Activated B cell treated with CpG ODN at 0.5 μM for 24 hours (primary cell): ENCODE measurements around the gene B4GALT2. TPM values are rescaled to one million over a fixed set of nuclear protein-coding genes. Genes with fewer than 3 reads are reported as not detected.

Source experiments
- ATAC-seq: fragments of 200-7000 bp; cut with Tn5 transposase; one replicate; pipeline ENCODE4 v1.10.0; 2021; ENCODE audit warnings: low read depth, mild to moderate bottlenecking, moderate library complexity
- CTCF ChIA-PET: fragments of 350-600 bp; sonication (Branson Sonifier 250); formaldehyde crosslinking; loops from one replicate; lab custom pipeline; 2021; ENCODE audit warnings: antibody characterized with exemption; lab: Charles Lee
- POLR2A ChIA-PET: fragments of 350-600 bp; sonication (Branson Sonifier 250); formaldehyde crosslinking; loops from one replicate; lab custom pipeline; 2021; ENCODE audit warnings: antibody characterized with exemption; lab: Charles Lee
- DNase-seq: peaks from one replicate; pipeline ENCODE4 v3.0.0; 2022
- H3K27ac Mint-ChIP-seq: one replicate; pipeline ENCODE4 v1.8.0; 2020; ENCODE audit warnings: mixed read lengths
- H3K27me3 Mint-ChIP-seq: one replicate; pipeline ENCODE4 v1.8.0; 2021; ENCODE audit warnings: mixed read lengths
- H3K36me3 Mint-ChIP-seq: one replicate; pipeline ENCODE4 v1.8.0; 2021; ENCODE audit warnings: low read depth, mixed read lengths
- H3K4me1 Mint-ChIP-seq: one replicate; pipeline ENCODE4 v1.8.0; 2021; ENCODE audit warnings: mixed read lengths
- H3K4me3 Mint-ChIP-seq: one replicate; pipeline ENCODE4 v1.8.0; 2020; ENCODE audit warnings: mild to moderate bottlenecking, mixed read lengths
- H3K9me3 Mint-ChIP-seq: one replicate; pipeline ENCODE4 v1.8.0; 2020; ENCODE audit warnings: mixed read lengths
- intact Hi-C: fragments of 100-400 bp; cut with micrococcal nuclease; formaldehyde crosslinking; loops from one replicate; pipeline ENCODE4 v1.15.1; 2024
- total RNA-seq: library from RNA; stranded (reverse); gene quantifications from 2 replicates; pipeline ENCODE4 v1.2.3, GENCODE V29; 2022
- TF ChIP-seq, protein P1 (sequence below): fragments of 200-600 bp; IDR thresholded peaks from one replicate; pipeline ENCODE4 v1.8.0; 2022; ENCODE audit warnings: antibody characterized with exemption, mild to moderate bottlenecking

Gene B4GALT2
- total RNA-seq, 1 donor from 2014 or later = 8.1 TPM

- Mint-ChIP-seq H3K4me1 (no peaks in the 10 kb centered on the region), H3K36me3 (no peaks in the 10 kb centered on the region), H3K4me3 (no peak overlapping the region), H3K9me3 (no peaks in the 10 kb centered on the region), H3K27me3 (peaks cover 6% of the 10 kb centered on the region), H3K27ac (no peak overlapping the region)
- POLR2A ChIA-PET = no interaction called here
- DNase-seq = no peak
- TF ChIP-seq, protein P1, sequence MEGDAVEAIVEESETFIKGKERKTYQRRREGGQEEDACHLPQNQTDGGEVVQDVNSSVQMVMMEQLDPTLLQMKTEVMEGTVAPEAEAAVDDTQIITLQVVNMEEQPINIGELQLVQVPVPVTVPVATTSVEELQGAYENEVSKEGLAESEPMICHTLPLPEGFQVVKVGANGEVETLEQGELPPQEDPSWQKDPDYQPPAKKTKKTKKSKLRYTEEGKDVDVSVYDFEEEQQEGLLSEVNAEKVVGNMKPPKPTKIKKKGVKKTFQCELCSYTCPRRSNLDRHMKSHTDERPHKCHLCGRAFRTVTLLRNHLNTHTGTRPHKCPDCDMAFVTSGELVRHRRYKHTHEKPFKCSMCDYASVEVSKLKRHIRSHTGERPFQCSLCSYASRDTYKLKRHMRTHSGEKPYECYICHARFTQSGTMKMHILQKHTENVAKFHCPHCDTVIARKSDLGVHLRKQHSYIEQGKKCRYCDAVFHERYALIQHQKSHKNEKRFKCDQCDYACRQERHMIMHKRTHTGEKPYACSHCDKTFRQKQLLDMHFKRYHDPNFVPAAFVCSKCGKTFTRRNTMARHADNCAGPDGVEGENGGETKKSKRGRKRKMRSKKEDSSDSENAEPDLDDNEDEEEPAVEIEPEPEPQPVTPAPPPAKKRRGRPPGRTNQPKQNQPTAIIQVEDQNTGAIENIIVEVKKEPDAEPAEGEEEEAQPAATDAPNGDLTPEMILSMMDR = no peak
- no peak for ATAC-seq
- intact Hi-C loops = no loop called here
- CTCF ChIA-PET = interaction anchor here (1.3 to 3.1 kb wide), 2 partner anchors 8 to 34 kb away, joined by 5 to 10 read pairs; no protein-coding TSS in a partner anchor
These were observed 34.1 kb downstream of the B4GALT2 start for GRCh38 chr1:44012941-44013609.

DNA sequence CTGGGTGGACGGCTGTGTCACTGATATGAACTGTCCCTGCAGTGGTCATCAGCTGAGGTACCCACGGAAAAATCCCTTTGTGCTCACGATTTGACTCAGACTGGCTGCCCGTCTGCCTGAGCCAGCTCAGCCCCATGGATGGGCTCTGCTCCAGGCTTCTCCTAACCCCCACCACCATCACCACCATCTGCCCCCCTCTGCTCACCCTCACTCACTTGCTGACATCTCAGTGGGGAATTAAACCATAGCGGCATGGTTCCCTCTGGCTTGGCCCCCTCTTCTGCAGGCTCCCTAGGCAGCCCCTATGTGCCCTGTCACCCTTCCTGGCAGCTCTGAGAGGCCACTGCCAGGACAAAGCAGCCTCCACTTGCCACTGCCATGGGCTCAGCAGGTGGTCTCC is 34.9 kb downstream of the B4GALT2 start:
- no peak overlapping the region for H3K27ac Mint-ChIP-seq
- H3K27me3 Mint-ChIP-seq = peaks cover 6% of the 10 kb centered on the region
- H3K9me3 Mint-ChIP-seq = no peaks in the 10 kb centered on the region
- TF ChIP-seq, protein P1 = no peak
- H3K4me3 Mint-ChIP-seq = no peak overlapping the region
- H3K4me1 Mint-ChIP-seq = no peaks in the 10 kb centered on the region
- ChIA-PET CTCF (interaction anchor here (1.3 to 1.5 kb wide), 2 partner anchors 9 to 23 kb away, joined by 5 to 7 read pairs; no protein-coding TSS in a partner anchor), POLR2A (no interaction called here)
- DNase-seq (no peak), ATAC-seq (no peak)
- intact Hi-C loops = no loop called here
- no peaks in the 10 kb centered on the region for H3K36me3 Mint-ChIP-seq

- Mint-ChIP-seq H3K27ac (no peak overlapping the region), H3K36me3 (no peaks in the 10 kb centered on the region), H3K27me3 (peaks cover 6% of the 10 kb centered on the region), H3K4me1 (no peaks in the 10 kb centered on the region), H3K4me3 (no peak overlapping the region), H3K9me3 (no peaks in the 10 kb centered on the region)
- DNase-seq (no peak), ATAC-seq (no peak)
- ChIA-PET CTCF (interaction anchor here (1.3 to 1.5 kb wide), 3 partner anchors 9 to 22 kb away, joined by 5 to 7 read pairs (median 7); no protein-coding TSS in a partner anchor), POLR2A (no interaction called here)
- TF ChIP-seq, protein P1 = no peak
- intact Hi-C loops = no loop called here
These were observed 35.5 kb downstream of the B4GALT2 start for GRCh38 chr1:44014365-44015104.

DNA sequence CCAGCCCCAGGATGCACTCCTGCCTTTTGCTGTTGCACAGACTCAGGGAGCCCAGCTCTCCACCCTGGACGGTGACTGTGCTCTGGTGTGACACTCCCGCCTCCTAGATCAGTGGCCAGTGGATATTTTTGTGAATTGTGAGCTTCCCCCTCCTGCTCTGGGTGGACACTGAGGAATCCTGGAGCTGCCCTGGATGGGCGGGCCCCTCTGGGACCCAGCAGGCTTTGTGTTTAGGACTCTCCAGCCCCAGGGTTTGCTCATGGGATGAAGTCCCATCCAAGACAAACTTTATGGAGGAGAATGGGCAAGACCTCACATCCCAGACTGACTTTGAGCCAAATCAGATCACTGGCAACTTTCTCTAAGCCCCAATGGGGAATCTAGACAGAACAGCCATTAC is 36.2 kb downstream of the B4GALT2 start:
- no peaks in the 10 kb centered on the region for H3K36me3 Mint-ChIP-seq
- TF ChIP-seq, protein P1 = no peak
- peaks cover 6% of the 10 kb centered on the region for H3K27me3 Mint-ChIP-seq
- H3K4me1 Mint-ChIP-seq = no peaks in the 10 kb centered on the region
- DNase-seq (no peak), ATAC-seq (no peak)
- H3K4me3 Mint-ChIP-seq = no peak overlapping the region
- ChIA-PET POLR2A (no interaction called here), CTCF (interaction anchor here (1.4 to 1.5 kb wide), 2 partner anchors 9 to 21 kb away, joined by 7 read pairs; no protein-coding TSS in a partner anchor)
- intact Hi-C loops = no loop called here
- H3K9me3 Mint-ChIP-seq = no peaks in the 10 kb centered on the region
- no peak overlapping the region for H3K27ac Mint-ChIP-seq
